GM18861 (cell line): Measurements from ENCODE around the gene GNAS.

Source experiments
- ATAC-seq: cut with Tn5 transposase; IDR thresholded peaks from one replicate; pipeline ENCODE4 v1.9.1; 2021; ENCODE audit not compliant: unreplicated experiment

GNAS gene

GRCh38 chr20:58895448-58896180 lies 43.1 kb downstream of the GNAS start:
- no peak for ATAC-seq

- ATAC-seq: no peak
Measured at GRCh38 chr20:58896820-58897219, 44.3 kb downstream of the GNAS start.

- ATAC-seq: no peak
Measured at GRCh38 chr20:58897488-58897887, 45.0 kb downstream of the GNAS start.

DNA sequence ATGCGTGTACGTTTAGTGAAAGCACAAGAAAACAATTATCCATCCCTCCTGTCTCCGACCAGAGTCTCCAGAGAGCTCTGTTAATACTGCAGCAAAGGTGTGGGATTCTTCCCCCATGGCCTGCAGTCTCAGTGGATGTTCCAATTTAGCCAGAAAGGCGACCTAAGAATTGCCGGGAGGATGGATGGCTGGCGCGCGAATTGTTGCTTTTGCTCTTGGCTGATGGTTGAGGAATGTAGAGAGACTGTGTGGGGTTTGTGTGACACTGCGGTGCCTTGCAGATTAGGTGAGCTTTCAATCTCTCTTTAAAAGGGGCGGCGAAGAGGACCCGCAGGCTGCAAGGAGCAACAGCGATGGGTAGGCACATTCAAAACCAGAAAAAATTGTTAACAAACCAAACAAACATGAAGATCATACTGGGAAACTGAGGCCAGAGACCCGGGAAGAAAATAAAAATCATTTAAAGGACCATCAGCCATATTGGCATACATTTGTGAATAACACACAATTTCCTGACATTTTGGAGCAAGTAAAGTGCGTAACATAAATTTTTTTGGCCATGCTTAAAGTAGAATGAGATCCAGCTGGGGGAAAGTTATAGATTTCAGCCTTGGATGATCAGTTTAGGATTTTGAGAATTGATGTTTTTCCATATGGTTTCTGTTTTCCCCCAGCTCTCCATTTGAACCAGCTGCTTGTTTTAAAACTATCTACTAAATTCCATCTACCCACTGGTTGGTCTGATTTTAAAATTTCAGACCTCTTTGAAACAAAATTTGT lies 46.3 kb downstream of the GNAS start:
- no peak for ATAC-seq

DNA sequence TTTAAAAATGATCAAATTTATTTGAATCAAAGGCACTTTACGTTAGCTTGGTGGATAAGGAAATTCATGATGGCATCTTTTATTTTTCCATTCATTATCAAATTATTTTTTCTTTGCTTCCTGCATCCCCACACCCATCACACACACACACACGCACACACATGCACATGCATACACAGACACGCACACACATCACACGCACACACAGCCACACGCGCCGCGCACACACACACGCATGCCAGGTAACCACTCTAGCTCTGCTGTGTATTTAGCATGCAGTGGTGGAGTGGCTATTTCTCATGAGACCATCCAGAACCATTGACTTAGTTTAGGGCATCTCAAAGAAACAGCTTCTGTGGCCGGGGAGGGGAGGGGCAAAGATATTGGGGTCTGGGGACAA lies 47.0 kb downstream of the GNAS start:
- ATAC-seq: no peak

GRCh38 chr20:58900397-58900796 lies 47.9 kb downstream of the GNAS start:
- ATAC-seq: no peak

DNA sequence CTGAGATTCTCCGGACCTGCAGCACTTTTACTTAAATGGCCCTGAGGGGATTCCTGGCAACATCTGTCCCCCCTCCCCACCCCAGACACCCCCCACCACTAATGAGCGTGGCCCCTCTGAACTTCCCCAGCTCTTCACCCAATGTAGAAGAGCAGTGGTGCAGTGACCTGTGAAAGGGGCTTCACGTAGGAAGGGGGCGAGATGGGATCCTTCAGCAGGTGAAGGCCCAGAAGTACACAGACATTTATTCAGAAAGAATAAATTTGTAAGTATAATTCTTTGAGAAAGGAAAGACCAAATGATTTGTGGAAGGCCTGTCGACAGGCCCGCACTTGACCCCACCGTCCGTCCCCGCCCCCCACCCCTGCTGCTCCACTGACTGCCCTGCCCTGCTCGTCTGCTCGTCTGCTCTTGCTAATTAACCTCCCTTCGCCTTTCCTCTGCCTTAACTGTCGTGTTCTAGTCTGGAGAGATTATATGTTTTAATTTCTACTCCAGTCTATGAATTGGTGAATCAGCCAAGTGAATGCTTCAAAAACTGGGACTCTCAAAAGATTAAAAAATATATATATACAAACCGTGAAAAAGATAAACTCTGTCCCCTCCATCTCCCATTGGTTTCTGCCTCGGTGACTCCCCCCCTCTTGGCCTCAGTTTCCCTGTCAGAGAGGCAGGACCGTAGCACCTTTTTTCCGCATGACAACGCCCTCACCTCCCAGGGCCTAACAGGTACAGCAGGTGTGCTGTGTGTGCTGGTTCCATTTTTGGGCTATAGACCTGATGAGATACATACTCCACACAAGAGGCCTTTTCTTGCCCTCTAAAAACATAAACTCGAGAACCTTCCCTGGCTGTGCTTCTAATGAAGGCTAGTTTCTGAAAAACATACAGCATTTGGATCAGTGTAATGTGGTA lies 49.2 kb downstream of the GNAS start:
- no peak for ATAC-seq

DNA sequence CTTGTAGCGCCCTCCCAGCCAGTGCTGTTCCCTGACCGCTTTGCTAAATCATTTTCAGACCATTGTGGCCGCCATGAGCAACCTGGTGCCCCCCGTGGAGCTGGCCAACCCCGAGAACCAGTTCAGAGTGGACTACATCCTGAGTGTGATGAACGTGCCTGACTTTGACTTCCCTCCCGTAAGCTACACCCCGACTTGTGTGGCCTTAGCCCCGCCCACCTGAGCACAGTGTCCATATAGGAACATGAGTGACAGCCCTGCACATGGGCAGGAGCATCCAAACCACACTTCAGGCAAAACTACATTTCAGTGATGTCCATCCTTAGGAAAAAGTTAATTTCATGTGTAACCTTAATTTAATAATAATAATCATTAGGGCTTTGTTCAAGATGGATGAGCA lies 51.1 kb downstream of the GNAS start:
- no peak for ATAC-seq

- no peak for ATAC-seq
Measured at GRCh38 chr20:58905236-58905635, 52.7 kb downstream of the GNAS start.

DNA sequence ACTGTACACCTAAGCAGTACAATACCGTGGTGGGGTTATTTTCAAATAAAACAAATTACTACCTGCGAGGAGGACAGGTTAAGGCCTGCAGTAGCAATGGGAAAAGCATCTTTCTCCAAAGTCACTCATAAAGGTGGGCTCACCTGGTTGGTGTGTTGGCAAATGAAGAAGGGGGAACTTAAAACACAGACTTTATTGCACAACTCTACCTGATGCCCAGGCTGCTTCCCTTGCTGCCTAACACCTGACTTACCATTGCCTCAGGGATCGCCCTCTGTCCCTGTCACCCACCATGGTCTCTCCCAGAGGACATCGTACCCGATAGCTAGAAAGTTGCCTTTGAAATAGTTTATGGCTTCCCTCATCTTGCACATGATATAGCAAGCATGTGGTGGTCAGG lies 53.6 kb downstream of the GNAS start:
- ATAC-seq: no peak

DNA sequence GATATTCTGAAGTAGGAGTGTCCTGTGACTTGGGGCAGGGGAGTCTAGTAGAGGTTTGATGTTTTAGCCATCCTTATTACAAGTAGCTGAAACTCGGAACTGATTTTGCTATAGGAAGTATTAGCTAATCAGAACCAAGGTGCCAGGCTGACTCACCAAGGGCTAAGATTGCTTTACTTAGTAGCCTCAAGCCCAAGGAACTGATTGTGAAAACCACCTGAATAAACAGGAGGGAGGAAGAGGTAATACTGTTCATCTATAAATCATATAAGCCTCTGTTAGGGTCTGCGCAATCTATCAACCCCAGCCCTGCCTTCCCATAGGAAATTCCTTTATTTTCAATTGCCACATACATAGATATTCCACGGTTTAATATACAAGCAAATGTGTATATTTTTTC lies 54.4 kb downstream of the GNAS start:
- ATAC-seq: no peak

GRCh38 chr20:58907320-58908137 lies 55.0 kb downstream of the GNAS start:
- ATAC-seq: peak; percentile 82

DNA sequence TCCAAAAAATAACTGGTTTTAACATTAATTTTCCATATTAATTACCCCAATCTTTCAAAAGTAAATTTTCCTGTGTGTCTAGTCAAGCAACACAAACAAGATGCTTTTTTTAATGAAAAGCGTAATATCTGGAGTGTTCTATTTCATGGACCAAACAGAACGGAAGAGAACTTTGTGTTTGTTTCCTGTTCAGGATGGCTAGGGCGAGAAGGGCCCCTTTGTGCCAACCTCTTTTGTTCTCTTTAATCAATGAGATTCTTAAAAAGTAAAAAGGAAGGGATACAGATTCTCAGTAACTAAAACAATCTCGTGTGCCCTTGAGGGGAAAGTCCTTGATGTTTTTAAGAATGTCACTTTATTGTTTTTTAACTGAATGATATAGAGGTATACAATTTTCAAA lies 55.7 kb downstream of the GNAS start:
- ATAC-seq: no peak

DNA sequence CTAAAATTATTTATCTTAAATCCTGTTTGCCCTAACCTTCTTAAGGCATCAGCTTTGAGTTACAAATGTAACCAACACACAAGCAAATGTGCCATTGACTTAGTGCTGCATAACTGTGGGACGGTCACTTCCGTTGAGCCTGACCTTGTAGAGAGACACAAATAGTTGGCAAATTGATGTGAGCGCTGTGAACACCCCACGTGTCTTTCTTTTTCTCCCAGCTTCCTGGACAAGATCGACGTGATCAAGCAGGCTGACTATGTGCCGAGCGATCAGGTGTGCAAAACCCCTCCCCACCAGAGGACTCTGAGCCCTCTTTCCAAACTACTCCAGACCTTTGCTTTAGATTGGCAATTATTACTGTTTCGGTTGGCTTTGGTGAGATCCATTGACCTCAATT lies 56.4 kb downstream of the GNAS start:
- no peak for ATAC-seq

DNA sequence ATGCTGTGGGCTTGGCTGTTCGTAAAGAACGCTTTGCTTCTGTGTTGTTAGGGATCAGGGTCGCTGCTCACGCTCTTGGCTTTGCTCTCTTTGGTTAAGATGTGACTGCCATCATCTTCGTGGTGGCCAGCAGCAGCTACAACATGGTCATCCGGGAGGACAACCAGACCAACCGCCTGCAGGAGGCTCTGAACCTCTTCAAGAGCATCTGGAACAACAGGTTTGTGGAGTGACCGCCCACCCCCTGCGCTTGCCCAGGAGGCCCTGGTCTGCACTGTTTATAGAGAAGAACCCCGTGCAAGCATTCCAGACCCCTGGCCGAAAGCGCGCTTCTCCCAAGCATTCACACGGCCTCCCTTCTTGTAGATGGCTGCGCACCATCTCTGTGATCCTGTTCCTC lies 57.1 kb downstream of the GNAS start:
- ATAC-seq: no peak

DNA sequence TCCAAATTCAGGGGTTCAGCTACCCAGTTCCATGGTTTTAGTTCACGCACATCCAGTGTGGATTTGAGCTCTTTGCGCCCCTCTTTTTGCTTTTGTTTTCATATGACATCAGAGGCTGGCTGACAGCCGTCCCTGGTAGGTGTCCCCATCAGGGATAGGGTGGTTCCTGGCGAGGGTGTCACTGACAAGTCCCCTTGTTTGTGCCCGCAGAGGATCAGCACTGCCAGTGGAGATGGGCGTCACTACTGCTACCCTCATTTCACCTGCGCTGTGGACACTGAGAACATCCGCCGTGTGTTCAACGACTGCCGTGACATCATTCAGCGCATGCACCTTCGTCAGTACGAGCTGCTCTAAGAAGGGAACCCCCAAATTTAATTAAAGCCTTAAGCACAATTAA lies 58.0 kb downstream of the GNAS start:
- no peak for ATAC-seq

DNA sequence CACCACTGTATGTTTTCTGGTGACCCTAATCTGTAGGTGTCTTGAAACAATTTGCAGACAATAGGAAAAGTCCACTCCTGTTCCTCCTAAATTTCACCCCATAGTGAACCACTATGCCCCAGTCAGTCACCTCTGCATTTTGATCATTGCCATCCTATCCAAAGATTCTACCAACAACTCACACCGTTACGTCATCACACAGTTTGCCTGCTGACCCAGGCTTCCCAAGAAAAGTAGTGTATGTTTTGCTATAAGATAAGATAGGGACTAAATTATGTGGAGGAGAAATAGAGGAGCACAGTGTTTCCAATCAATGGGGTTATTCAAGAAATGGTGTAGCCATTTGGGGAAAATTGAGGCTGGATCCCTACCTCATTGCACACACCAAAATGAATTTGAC lies 58.8 kb downstream of the GNAS start:
- no peak for ATAC-seq

DNA sequence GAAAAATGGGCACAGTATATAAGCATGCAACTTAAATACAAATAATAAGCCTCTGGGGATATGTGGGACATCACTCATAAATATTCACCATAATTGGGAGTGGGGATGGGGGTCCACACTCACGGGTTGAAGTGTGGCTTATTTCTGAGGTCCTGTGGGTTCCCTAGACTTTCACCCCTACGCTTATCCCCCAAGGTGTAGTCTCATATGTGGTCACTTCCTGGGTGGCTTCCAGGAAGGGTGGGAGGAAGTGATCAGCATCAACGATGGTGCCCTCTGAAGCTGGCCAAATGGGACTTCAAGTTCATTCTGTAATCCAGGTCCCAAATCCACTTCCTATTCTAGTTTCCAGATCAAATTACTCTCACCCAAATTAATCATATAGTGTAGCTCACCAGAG lies 59.5 kb downstream of the GNAS start:
- no peak for ATAC-seq

- ATAC-seq: no peak
Measured at GRCh38 chr20:58913079-58913478, 60.6 kb downstream of the GNAS start.

DNA sequence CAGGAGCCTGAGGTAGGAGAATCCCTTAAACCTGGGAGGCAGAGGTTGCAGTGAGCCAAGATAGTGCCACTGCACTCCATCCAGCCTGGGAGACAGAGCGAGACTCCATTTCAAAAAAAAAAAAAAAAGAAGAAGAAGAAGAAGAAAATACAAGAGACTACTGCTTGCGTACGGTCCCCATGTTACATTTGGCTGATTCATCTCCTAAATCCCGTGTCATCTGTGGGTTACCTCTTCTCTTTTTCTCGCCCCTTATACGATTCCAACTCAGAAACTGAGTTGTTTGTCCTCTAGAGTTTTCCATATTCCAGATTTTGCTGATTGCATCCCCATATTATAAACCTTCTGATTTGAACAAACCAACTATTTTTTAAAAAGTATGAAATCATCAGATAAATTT lies 66.1 kb downstream of the GNAS start:
- no peak for ATAC-seq

DNA sequence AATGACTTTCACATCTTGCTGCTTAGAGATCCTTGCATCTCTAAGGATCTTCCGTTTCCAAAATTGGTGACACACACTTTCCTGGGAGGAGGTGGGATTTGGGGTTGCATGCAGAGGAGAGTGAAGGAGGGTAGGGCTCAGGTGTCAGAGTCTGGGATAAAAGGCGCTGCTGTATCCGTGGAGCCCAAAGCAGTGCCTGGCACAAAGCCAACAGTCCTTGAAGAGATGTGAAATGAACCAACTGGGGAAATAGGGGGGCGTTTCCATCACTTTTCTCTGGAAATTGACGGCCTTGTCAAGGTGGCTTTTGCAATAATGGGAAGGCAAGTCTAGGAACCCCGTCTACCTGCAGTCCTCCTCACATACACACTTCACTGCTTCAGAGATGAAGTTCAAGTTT lies 69.0 kb downstream of the GNAS start:
- no peak for ATAC-seq
